MM.1S (cell line): ENCODE data around the gene SEMA4D.

Source experiments
- CTCF ChIP-seq: fragments of 300-600 bp; sonication (generic); IDR thresholded peaks from 2 replicates; pipeline ENCODE4 v1.5.1; 2016; ENCODE audit warnings: antibody characterized with exemption, low read length, mixed read lengths
- EZH2 ChIP-seq: fragments of 300-600 bp; sonication (generic); optimal IDR thresholded peaks from 2 replicates; pipeline ENCODE3; 2017; ENCODE audit warnings: low read depth, mild to moderate bottlenecking, antibody characterized with exemption, low read length, mixed read lengths
- EZH2phosphoT487 ChIP-seq: fragments of 300-600 bp; sonication (generic); IDR thresholded peaks from 2 replicates; pipeline ENCODE4 v1.6.1; 2018; ENCODE audit warnings: antibody characterized with exemption, low read length

- no peak for TF ChIP-seq CTCF
- TF ChIP-seq EZH2: no peak
- no peak for TF ChIP-seq EZH2phosphoT487
Observed at GRCh38 chr9:89384783-89385182, 113.1 kb downstream of the SEMA4D start.
